ENCODE data around the gene PRSS1.
"Not testable (repeated sequence)": the region's sequence is repeated elsewhere in the genome, so short reads cannot be mapped to it uniquely, and the experiment has no call there.

PRSS1 gene

DNA sequence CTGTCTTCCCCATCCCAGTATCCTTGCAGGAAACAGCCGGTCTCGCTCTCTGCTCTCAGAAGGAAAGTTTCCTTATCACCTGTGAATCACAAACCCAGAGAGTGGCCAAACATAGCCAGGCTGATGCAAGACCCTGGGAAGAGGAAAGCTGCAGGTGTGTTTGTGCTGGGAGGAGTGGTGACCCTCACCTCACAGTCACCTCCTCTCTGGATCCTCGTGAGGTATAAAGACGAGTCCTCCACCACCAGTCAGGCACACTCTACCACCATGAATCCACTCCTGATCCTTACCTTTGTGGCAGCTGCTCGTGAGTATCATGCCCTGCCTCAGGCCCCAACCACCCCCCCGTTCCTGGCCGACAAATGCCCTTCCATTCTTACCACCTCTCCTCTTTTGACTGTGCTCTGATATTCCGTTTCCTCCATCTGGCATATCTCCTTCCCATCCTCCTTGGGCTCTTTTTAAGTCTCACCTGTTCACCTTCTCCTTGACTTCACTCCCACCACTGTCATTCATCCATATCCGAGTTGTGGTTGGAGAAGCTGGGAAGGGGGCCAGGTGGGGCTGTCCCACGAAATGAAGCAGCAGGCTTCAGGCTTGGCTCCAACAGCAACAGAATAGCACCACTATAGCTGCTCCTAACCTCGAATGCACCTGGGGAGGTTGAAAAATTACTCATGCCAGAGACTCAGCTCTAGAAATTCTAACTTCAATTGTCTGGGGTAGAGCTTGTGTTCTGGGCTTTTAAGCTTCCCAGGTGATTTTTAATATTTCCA is at the start of gene PRSS1:
Gene PRSS1 (plus strand): TSS at position 255 of the 776 bp plus-strand sequence. CDS start 13 bp downstream, at position 268.
- H3K4me3 ChIP-seq (ENCODE audit: low read depth in 1 of 2, low read length in 2 of 2) = no peak within 1 kb of the TSS
- no peaks in the 10 kb centered on the region for H3K9me3 ChIP-seq (ENCODE audit: control insufficient read depth in 1 of 2, low read length in 2 of 2)
- H3K27ac ChIP-seq (ENCODE audit: low read length) = no peak within 1 kb of the TSS
- H3K4me1 ChIP-seq (ENCODE audit: control insufficient read depth in 1 of 2, insufficient read depth in 2 of 2, low read length in 2 of 2) = no peaks in the 10 kb centered on the region
- no peaks in the 10 kb centered on the region for H3K27me3 ChIP-seq (ENCODE audit: low read depth, low read length)
- H3K36me3 ChIP-seq (ENCODE audit: control insufficient read depth in 1 of 2, insufficient read depth in 2 of 2, low read length in 2 of 2) = no peaks in the 10 kb centered on the region

DNA sequence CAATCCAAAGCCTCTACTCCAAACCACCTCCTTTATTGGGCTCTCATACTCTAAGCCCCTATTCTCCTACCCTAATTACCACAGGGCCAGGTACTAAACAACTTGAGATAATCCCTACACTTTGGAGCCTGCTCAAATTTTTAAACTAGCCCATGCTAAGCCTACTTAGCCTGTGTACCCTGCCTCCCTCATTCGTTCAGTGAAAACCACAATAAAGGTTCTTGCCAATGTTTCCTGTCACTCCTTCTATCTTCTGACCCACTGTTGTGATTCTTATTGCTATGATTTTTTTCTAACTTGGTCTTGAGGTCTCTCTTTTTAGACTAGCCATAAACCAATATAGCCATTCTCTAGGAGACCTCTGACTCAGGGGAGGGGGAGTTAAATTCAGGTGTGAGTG is 48.3 kb upstream of the PRSS1 start:
- not testable (repeated sequence) for H3K27me3 ChIP-seq (ENCODE audit: low read depth, low read length); H3K9me3 ChIP-seq (ENCODE audit: control insufficient read depth in 1 of 2, low read length in 2 of 2); H3K4me3 ChIP-seq (ENCODE audit: low read depth in 1 of 2, low read length in 2 of 2); H3K36me3 ChIP-seq (ENCODE audit: control insufficient read depth in 1 of 2, insufficient read depth in 2 of 2, low read length in 2 of 2); H3K4me1 ChIP-seq (ENCODE audit: control insufficient read depth in 1 of 2, insufficient read depth in 2 of 2, low read length in 2 of 2); H3K27ac ChIP-seq (ENCODE audit: low read length)

GRCh38 chr7:142703655-142704305 is 45.5 kb upstream of the PRSS1 start:
- H3K9me3 ChIP-seq (ENCODE audit: control insufficient read depth in 1 of 2, low read length in 2 of 2) = no peaks in the 10 kb centered on the region
- H3K36me3 ChIP-seq (ENCODE audit: control insufficient read depth in 1 of 2, insufficient read depth in 2 of 2, low read length in 2 of 2) = no peaks in the 10 kb centered on the region
- no peak overlapping the region for H3K4me3 ChIP-seq (ENCODE audit: low read depth in 1 of 2, low read length in 2 of 2)
- no peaks in the 10 kb centered on the region for H3K27me3 ChIP-seq (ENCODE audit: low read depth, low read length)
- no peaks in the 10 kb centered on the region for H3K4me1 ChIP-seq (ENCODE audit: control insufficient read depth in 1 of 2, insufficient read depth in 2 of 2, low read length in 2 of 2)
- H3K27ac ChIP-seq (ENCODE audit: low read length) = no peak overlapping the region

DNA sequence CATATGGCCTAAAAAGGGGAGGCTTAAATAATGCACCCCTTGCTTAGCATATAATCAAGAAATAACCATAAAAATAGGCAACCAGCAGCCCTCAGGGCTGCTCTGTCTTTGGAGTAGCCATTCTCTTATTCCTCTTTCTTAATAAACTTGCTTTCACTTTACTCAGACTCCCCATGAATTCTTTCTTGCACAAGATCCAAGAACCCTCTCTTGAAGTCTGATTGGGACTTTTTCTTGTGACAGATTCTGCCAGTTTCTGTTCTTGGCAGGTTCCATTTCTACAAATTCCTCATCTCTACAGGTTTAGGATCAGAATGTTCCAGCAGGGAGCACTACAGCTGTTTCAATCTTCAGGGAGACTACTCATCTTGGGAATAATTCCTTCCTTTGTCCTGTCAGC is 40.5 kb upstream of the PRSS1 start:
- H3K27ac ChIP-seq (ENCODE audit: low read length); H3K4me3 ChIP-seq (ENCODE audit: low read depth in 1 of 2, low read length in 2 of 2); H3K4me1 ChIP-seq (ENCODE audit: control insufficient read depth in 1 of 2, insufficient read depth in 2 of 2, low read length in 2 of 2); H3K27me3 ChIP-seq (ENCODE audit: low read depth, low read length); H3K36me3 ChIP-seq (ENCODE audit: control insufficient read depth in 1 of 2, insufficient read depth in 2 of 2, low read length in 2 of 2); H3K9me3 ChIP-seq (ENCODE audit: control insufficient read depth in 1 of 2, low read length in 2 of 2): not testable (repeated sequence)

DNA sequence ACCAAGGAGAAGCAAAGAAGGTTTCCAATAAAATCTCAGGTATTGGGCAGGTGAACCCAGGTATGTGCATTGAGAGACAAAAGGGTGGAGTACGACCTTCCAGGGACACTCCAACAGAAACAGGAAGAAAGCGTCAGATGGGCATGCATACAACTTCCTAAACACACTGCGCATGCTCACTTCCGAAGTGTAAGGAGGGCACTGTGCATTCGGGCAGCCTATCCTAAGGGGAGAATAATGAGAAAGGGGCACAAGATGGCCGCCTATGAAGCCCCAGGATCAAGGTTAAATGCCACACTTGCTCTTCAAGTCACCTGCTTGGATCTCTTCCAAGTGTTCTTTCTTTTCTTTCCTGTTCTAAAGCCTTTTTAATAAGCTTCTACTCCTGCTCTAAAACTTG is 39.4 kb upstream of the PRSS1 start:
- Histone ChIP-seq H3K9me3 (ENCODE audit: control insufficient read depth in 1 of 2, low read length in 2 of 2) (no peaks in the 10 kb centered on the region), H3K36me3 (ENCODE audit: control insufficient read depth in 1 of 2, insufficient read depth in 2 of 2, low read length in 2 of 2) (no peaks in the 10 kb centered on the region), H3K4me3 (ENCODE audit: low read depth in 1 of 2, low read length in 2 of 2) (no peak overlapping the region), H3K4me1 (ENCODE audit: control insufficient read depth in 1 of 2, insufficient read depth in 2 of 2, low read length in 2 of 2) (no peaks in the 10 kb centered on the region), H3K27me3 (ENCODE audit: low read depth, low read length) (no peaks in the 10 kb centered on the region), H3K27ac (ENCODE audit: low read length) (no peak overlapping the region)

GRCh38 chr7:142711196-142711595 is 38.1 kb upstream of the PRSS1 start:
- Histone ChIP-seq H3K27ac (ENCODE audit: low read length) (no peak overlapping the region), H3K27me3 (ENCODE audit: low read depth, low read length) (no peaks in the 10 kb centered on the region), H3K36me3 (ENCODE audit: control insufficient read depth in 1 of 2, insufficient read depth in 2 of 2, low read length in 2 of 2) (no peaks in the 10 kb centered on the region), H3K4me1 (ENCODE audit: control insufficient read depth in 1 of 2, insufficient read depth in 2 of 2, low read length in 2 of 2) (no peaks in the 10 kb centered on the region), H3K4me3 (ENCODE audit: low read depth in 1 of 2, low read length in 2 of 2) (no peak overlapping the region), H3K9me3 (ENCODE audit: control insufficient read depth in 1 of 2, low read length in 2 of 2) (no peaks in the 10 kb centered on the region)

DNA sequence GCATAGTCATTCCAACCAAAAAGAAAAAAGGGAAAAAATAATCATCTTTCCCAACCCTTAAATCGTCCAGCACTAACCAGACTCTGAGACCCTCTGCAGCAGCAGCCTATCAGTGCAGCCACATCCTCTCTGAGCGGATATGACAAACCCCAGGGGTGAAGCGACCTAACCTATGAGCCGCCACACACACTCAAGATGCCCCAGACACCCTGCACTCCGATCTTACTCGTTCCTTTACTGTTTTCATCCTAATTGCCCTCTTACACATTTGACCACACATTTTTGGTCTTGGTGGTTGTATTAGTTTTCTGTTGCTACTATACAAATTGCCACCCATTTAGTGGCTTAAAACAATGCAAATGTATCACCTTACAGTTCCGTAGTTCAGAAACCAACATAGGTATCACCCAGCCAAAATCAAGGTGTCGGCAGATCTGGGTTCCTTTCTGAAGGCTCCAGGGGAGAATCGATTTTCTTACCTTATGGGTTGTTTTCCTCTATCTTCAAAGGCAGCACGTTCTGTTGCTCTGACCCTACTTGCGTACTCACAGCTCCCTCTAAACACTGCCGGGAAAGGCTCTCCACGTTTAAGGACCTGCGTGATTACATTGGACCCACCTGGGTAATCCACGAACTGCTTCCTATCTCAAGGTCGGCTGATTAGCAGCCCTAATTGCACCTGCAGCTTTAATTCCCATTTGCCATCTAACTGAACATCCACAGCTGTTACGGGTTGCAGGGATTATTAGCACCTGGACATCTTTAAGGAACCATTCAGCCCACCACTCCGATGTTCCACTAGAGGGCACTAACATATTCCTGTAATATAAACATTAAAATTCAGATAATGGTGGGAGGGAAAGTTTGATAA is 37.3 kb upstream of the PRSS1 start:
- Histone ChIP-seq H3K36me3 (ENCODE audit: control insufficient read depth in 1 of 2, insufficient read depth in 2 of 2, low read length in 2 of 2) (no peaks in the 10 kb centered on the region), H3K27ac (ENCODE audit: low read length) (no peak overlapping the region), H3K4me1 (ENCODE audit: control insufficient read depth in 1 of 2, insufficient read depth in 2 of 2, low read length in 2 of 2) (no peaks in the 10 kb centered on the region), H3K4me3 (ENCODE audit: low read depth in 1 of 2, low read length in 2 of 2) (no peak overlapping the region), H3K9me3 (ENCODE audit: control insufficient read depth in 1 of 2, low read length in 2 of 2) (no peaks in the 10 kb centered on the region), H3K27me3 (ENCODE audit: low read depth, low read length) (no peaks in the 10 kb centered on the region)

DNA sequence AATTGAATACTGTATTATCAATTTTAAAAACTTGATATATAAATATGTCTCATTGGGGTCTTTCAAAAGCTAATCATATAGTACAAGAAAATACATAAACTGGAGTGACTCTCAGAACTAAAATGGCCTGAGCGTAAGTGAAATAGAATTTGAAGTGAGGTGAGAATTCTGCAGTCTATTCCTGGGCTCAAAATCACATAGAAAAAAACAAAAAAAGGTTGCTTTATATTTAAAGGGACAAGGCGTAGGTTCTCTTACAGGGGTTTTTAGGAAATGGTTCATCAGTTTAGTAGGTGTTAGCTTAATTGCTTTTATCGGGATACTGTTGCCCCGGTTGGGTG is 36.7 kb upstream of the PRSS1 start:
- H3K27ac ChIP-seq (ENCODE audit: low read length) = no peak overlapping the region
- H3K27me3 ChIP-seq (ENCODE audit: low read depth, low read length) = no peaks in the 10 kb centered on the region
- no peak overlapping the region for H3K4me3 ChIP-seq (ENCODE audit: low read depth in 1 of 2, low read length in 2 of 2)
- H3K36me3 ChIP-seq (ENCODE audit: control insufficient read depth in 1 of 2, insufficient read depth in 2 of 2, low read length in 2 of 2) = no peaks in the 10 kb centered on the region
- H3K4me1 ChIP-seq (ENCODE audit: control insufficient read depth in 1 of 2, insufficient read depth in 2 of 2, low read length in 2 of 2) = no peaks in the 10 kb centered on the region
- no peaks in the 10 kb centered on the region for H3K9me3 ChIP-seq (ENCODE audit: control insufficient read depth in 1 of 2, low read length in 2 of 2)

DNA sequence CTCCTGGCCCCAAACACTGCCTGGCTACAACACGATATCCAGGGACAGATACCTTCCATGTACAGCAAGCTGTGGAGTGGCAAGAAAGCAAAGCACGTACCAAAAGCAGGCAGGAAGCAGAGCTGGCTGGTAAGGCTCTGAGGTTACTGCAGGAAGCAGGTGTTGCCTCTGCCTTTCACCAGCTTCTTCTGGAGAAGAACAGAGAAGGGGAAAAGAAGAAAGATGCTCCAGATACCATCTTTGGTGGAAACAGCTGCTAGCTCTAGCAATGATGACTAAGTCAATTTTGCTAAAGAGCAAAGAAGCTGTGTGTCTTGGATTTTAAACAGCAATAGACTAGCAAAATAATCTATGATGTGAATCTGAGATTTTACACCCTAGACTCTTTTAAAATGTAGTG is 34.9 kb upstream of the PRSS1 start:
- H3K36me3 ChIP-seq (ENCODE audit: control insufficient read depth in 1 of 2, insufficient read depth in 2 of 2, low read length in 2 of 2) = no peaks in the 10 kb centered on the region
- H3K27ac ChIP-seq (ENCODE audit: low read length) = no peak overlapping the region
- H3K4me3 ChIP-seq (ENCODE audit: low read depth in 1 of 2, low read length in 2 of 2) = no peak overlapping the region
- no peaks in the 10 kb centered on the region for H3K9me3 ChIP-seq (ENCODE audit: control insufficient read depth in 1 of 2, low read length in 2 of 2)
- H3K27me3 ChIP-seq (ENCODE audit: low read depth, low read length) = no peaks in the 10 kb centered on the region
- no peaks in the 10 kb centered on the region for H3K4me1 ChIP-seq (ENCODE audit: control insufficient read depth in 1 of 2, insufficient read depth in 2 of 2, low read length in 2 of 2)

- no peaks in the 10 kb centered on the region for H3K4me1 ChIP-seq (ENCODE audit: control insufficient read depth in 1 of 2, insufficient read depth in 2 of 2, low read length in 2 of 2)
- no peaks in the 10 kb centered on the region for H3K36me3 ChIP-seq (ENCODE audit: control insufficient read depth in 1 of 2, insufficient read depth in 2 of 2, low read length in 2 of 2)
- H3K27me3 ChIP-seq (ENCODE audit: low read depth, low read length) = no peaks in the 10 kb centered on the region
- no peak overlapping the region for H3K4me3 ChIP-seq (ENCODE audit: low read depth in 1 of 2, low read length in 2 of 2)
- no peaks in the 10 kb centered on the region for H3K9me3 ChIP-seq (ENCODE audit: control insufficient read depth in 1 of 2, low read length in 2 of 2)
- H3K27ac ChIP-seq (ENCODE audit: low read length) = no peak overlapping the region
Measured at GRCh38 chr7:142716596-142716995, 32.7 kb upstream of the PRSS1 start.

- Histone ChIP-seq H3K36me3 (ENCODE audit: control insufficient read depth in 1 of 2, insufficient read depth in 2 of 2, low read length in 2 of 2) (no peaks in the 10 kb centered on the region), H3K27ac (ENCODE audit: low read length) (no peak overlapping the region), H3K9me3 (ENCODE audit: control insufficient read depth in 1 of 2, low read length in 2 of 2) (no peaks in the 10 kb centered on the region), H3K4me1 (ENCODE audit: control insufficient read depth in 1 of 2, insufficient read depth in 2 of 2, low read length in 2 of 2) (no peaks in the 10 kb centered on the region), H3K4me3 (ENCODE audit: low read depth in 1 of 2, low read length in 2 of 2) (no peak overlapping the region), H3K27me3 (ENCODE audit: low read depth, low read length) (no peaks in the 10 kb centered on the region)
Measured at GRCh38 chr7:142717453-142717852, 31.8 kb upstream of the PRSS1 start.

All from muscle layer of duodenum (tissue), 2 donors.